AG04450 (cell line): ENCODE data around the gene VAV3. TPM values are rescaled to one million over a fixed set of nuclear protein-coding genes. Genes with fewer than 3 reads are reported as not detected.

Experiments used
- CTCF ChIA-PET: fragments of 300-600, 350-600 bp; formaldehyde crosslinking; extraction: SDS; loops from one replicate; lab custom pipeline; 2022; ENCODE audit warnings: antibody characterized with exemption, inconsistent platforms; lab: Charles Lee
- POLR2A ChIA-PET: fragments of 350-600 bp; formaldehyde crosslinking; extraction: SDS; loops from one replicate; lab custom pipeline; 2021; ENCODE audit warnings: antibody characterized with exemption, inconsistent platforms; lab: Yijun Ruan, JAX
- DNase-seq: peaks from one replicate; pipeline ENCODE4 v3.0.0-alpha.2; 2011; ENCODE audit warnings: low read depth, low spot score
- H3K27ac ChIP-seq: one replicate; pipeline ENCODE4 v1.5.1; 2012; ENCODE audit warnings: low read depth, low read length, control low read depth
- H3K27me3 ChIP-seq: one replicate; pipeline ENCODE4 v1.6.0; 2012; ENCODE audit warnings: low read length; ENCODE audit not compliant: control insufficient read depth, insufficient read depth
- H3K4me3 ChIP-seq: 2 replicates; pipeline ENCODE4 v1.5.1; 2011; ENCODE audit warnings: mild to moderate bottlenecking, low read depth, low read length, control low read depth
- H3K9me3 ChIP-seq: 2 replicates; pipeline ENCODE4 v1.5.1; 2012; ENCODE audit warnings: low read length; ENCODE audit not compliant: control insufficient read depth, insufficient read depth
- CTCF ChIP-seq: IDR thresholded peaks from 2 replicates; pipeline ENCODE4 v1.5.1; 2011; ENCODE audit warnings: low read depth, low read length, control low read depth, inconsistent platforms
- polyA plus RNA-seq: library from polyadenylated mRNA; depleted of rRNA; stranded (reverse); fragments of >200 nt; gene quantifications from 2 replicates; pipeline ENCODE4 v1.2.3, GENCODE V29; 2011

Gene VAV3
- polyA plus RNA-seq, 1 experiment, result 0.02 TPM

- H3K9me3 ChIP-seq, result no peaks in the 10 kb centered on the region
- no peak for DNase-seq
- no peak for TF ChIP-seq CTCF
- H3K27me3 ChIP-seq, result no peaks in the 10 kb centered on the region
- H3K4me3 ChIP-seq, result no peak overlapping the region
- ChIA-PET POLR2A (no interaction called here), CTCF (interaction anchor here (0.8 to 1.7 kb wide), 2 partner anchors 11 to 21 kb away, joined by 3 to 6 read pairs; no protein-coding TSS in a partner anchor)
- H3K27ac ChIP-seq, result no peak overlapping the region
Observed at GRCh38 chr1:107771377-107771776, 193.6 kb downstream of the VAV3 start.

- Histone ChIP-seq H3K4me3 (no peak overlapping the region), H3K27ac (no peak overlapping the region), H3K9me3 (no peaks in the 10 kb centered on the region), H3K27me3 (no peaks in the 10 kb centered on the region)
- DNase-seq, result no peak
- POLR2A ChIA-PET, result no interaction called here
- CTCF ChIA-PET, result interaction anchor here (0.9 to 2.4 kb wide), 2 partner anchors 15 to 358 kb away, joined by 3 to 13 read pairs; no protein-coding TSS in a partner anchor
- no peak for TF ChIP-seq CTCF
Observed at GRCh38 chr1:107767156-107767582, 197.8 kb downstream of the VAV3 start.

GRCh38 chr1:107766533-107766932 is 198.4 kb downstream of the VAV3 start:
- Histone ChIP-seq H3K27ac (no peak overlapping the region), H3K27me3 (no peaks in the 10 kb centered on the region), H3K4me3 (no peak overlapping the region), H3K9me3 (no peaks in the 10 kb centered on the region)
- no peak for DNase-seq
- ChIA-PET CTCF (interaction anchor here (2.4 kb wide), 1 partner anchor 16 kb away, joined by 13 read pairs; no protein-coding TSS in a partner anchor), POLR2A (no interaction called here)
- TF ChIP-seq CTCF, result no peak

DNA sequence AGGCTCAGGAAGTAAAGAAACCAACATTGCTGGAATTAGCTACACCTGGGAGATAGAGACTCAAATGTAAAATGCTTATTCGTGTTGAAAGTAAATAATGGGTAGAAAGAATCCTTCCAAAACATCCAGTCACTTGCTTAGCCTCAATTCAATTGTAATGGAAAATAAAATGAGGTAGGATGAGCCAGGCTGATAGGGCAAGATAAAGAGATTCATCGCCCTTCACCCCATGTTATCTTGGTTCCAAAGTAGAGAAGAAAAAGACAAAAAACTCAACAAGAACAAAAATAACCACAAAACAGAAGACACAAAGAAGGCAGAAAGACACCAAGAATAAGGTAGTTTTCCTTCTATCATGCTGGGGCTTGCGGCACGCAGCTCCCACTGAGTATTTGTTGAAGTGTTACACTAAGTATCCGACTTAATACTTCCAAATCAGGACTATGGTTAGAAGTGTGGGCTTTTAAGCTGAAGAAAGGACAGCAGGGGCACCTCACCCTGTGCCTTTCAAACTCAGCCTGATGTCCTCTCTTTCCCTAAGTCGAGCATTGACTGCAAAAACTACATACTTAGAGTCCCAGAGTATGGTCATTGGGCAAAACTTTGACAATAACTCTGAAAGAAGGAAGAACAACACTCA is 202.1 kb downstream of the VAV3 start:
- no peak for TF ChIP-seq CTCF
- Histone ChIP-seq H3K9me3 (no peaks in the 10 kb centered on the region), H3K4me3 (no peak overlapping the region), H3K27me3 (no peaks in the 10 kb centered on the region), H3K27ac (no peak overlapping the region)
- ChIA-PET CTCF (interaction anchor here (1.8 kb wide), 1 partner anchor 19 kb away, joined by 6 read pairs; no protein-coding TSS in a partner anchor), POLR2A (no interaction called here)
- no peak for DNase-seq

- TF ChIP-seq CTCF, result no peak
- Histone ChIP-seq H3K9me3 (no peaks in the 10 kb centered on the region), H3K4me3 (no peak overlapping the region), H3K27me3 (no peaks in the 10 kb centered on the region), H3K27ac (no peak overlapping the region)
- POLR2A ChIA-PET, result no interaction called here
- DNase-seq, result no peak
- CTCF ChIA-PET, result interaction anchor here (1.4 kb wide), 1 partner anchor 10 kb away, joined by 5 read pairs; no protein-coding TSS in a partner anchor
Observed at GRCh38 chr1:107760065-107760464, 204.9 kb downstream of the VAV3 start.
